ENCODE measurements around the gene CLDN34.

CLDN34 gene

DNA sequence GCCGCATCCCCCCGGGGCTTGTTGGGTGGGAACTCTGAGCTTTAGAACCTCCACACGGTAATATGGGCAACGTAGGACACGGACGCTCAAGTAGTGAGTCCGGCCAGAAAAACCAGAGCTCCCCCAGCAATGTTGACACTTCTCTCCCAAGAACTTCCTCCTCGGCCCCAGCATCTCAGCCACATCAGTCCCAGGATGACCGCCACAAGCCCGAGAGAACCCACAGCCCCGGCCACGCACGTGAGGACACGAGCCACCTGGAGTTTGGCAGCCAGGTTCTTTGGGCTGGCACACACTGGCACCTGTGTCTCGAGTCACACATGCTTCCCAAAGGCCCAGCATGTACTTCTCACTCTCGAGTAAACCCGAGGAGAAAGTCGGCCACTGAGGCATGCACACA, 16.3 kb downstream of the CLDN34 start:
- no peak overlapping the region for H3K18ac ChIP-seq (ENCODE audit: low read depth in 1 of 2, low read length in 2 of 2)
- no peak overlapping the region for H2AK5ac ChIP-seq (ENCODE audit: low read length, severe bottlenecking)
- 97% methylated on average over 18 of the region's 18 CpGs for WGBS
- no peak overlapping the region for H3K4me3 ChIP-seq (ENCODE audit: insufficient read depth in 1 of 2, low read depth in 1 of 2, low read length in 2 of 2)
- H3K4me1 ChIP-seq (ENCODE audit: control insufficient read depth, insufficient read depth, low read depth, low read length), result no peaks in the 10 kb centered on the region
- no peak overlapping the region for H3K14ac ChIP-seq (ENCODE audit: low read length in 2 of 2)
- no peak overlapping the region for H4K8ac ChIP-seq (ENCODE audit: low read length)
- H3K4ac ChIP-seq (ENCODE audit: low read depth in 1 of 2, low read length in 2 of 2), result no peak overlapping the region
- no peaks in the 10 kb centered on the region for H3K27me3 ChIP-seq (ENCODE audit: control insufficient read depth in 1 of 2, insufficient read depth in 1 of 2, low read length in 2 of 2)
- no peak overlapping the region for H4K91ac ChIP-seq (ENCODE audit: low read length)
- H2BK15ac ChIP-seq (ENCODE audit: low read depth, poor library complexity, severe bottlenecking), result no peak overlapping the region
- no peaks in the 10 kb centered on the region for H3K9me3 ChIP-seq (ENCODE audit: control insufficient read depth, low read length)
- H2BK5ac ChIP-seq (ENCODE audit: low read depth, low read length, poor library complexity, severe bottlenecking), result no peak overlapping the region
- DNase-seq, result no peak
- H3K79me1 ChIP-seq (replicated peaks; ENCODE audit: low read length, poor library complexity, severe bottlenecking), result no peaks in the 10 kb centered on the region
- no peak overlapping the region for H2BK12ac ChIP-seq (ENCODE audit: low read length in 2 of 2)
- no peak overlapping the region for H3K23ac ChIP-seq (ENCODE audit: low read length in 2 of 2)
- no peak overlapping the region for H2AFZ ChIP-seq (ENCODE audit: low read depth, low read length)
- H3K27ac ChIP-seq (ENCODE audit: low read length, poor library complexity, severe bottlenecking), result no peak overlapping the region
- H3K4me2 ChIP-seq (ENCODE audit: low read length, poor library complexity, severe bottlenecking), result no peak overlapping the region
- no peak overlapping the region for H2BK120ac ChIP-seq (ENCODE audit: low read depth, low read length)
- H3K36me3 ChIP-seq (ENCODE audit: control insufficient read depth in 1 of 2, insufficient read depth in 2 of 2, low read depth in 1 of 2, low read length in 2 of 2), result peaks cover 0 to 5% of the 10 kb centered on the region in 2 experiments
- no peak overlapping the region for H3K9ac ChIP-seq (ENCODE audit: low read length)

DNA sequence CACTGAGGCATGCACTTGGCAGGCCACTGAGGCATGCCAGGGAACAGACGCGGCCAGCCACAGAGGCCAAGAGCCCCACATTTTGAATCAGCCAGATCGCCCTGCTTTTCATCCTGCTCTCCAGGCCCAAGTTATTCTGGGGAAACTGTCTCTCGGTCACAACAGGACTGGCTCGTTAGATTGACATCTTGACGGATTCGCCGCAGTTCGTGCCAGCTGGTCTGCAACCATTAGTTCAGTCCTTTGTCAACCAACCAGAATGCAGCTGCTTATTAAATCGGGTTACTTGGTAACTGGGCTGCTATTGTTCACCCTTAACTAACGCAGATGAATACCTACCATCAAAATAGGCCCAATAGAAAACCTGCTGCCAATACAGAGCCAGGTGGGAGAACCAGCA, 16.7 kb downstream of the CLDN34 start:
- H2BK12ac ChIP-seq (ENCODE audit: low read length in 2 of 2), result no peak overlapping the region
- no peak overlapping the region for H2AFZ ChIP-seq (ENCODE audit: low read depth, low read length)
- H2BK5ac ChIP-seq (ENCODE audit: low read depth, low read length, poor library complexity, severe bottlenecking), result no peak overlapping the region
- no peak for DNase-seq
- no peak overlapping the region for H2AK5ac ChIP-seq (ENCODE audit: low read length, severe bottlenecking)
- H3K4me3 ChIP-seq (ENCODE audit: insufficient read depth in 1 of 2, low read depth in 1 of 2, low read length in 2 of 2), result no peak overlapping the region
- H2BK15ac ChIP-seq (ENCODE audit: low read depth, poor library complexity, severe bottlenecking), result no peak overlapping the region
- H3K36me3 ChIP-seq (ENCODE audit: control insufficient read depth in 1 of 2, insufficient read depth in 2 of 2, low read depth in 1 of 2, low read length in 2 of 2), result peaks cover 0 to 5% of the 10 kb centered on the region in 2 experiments
- H3K27ac ChIP-seq (ENCODE audit: low read length, poor library complexity, severe bottlenecking), result no peak overlapping the region
- H3K4me1 ChIP-seq (ENCODE audit: control insufficient read depth, insufficient read depth, low read depth, low read length), result no peaks in the 10 kb centered on the region
- no peak overlapping the region for H3K4ac ChIP-seq (ENCODE audit: low read depth in 1 of 2, low read length in 2 of 2)
- no peaks in the 10 kb centered on the region for H3K27me3 ChIP-seq (ENCODE audit: control insufficient read depth in 1 of 2, insufficient read depth in 1 of 2, low read length in 2 of 2)
- H3K9ac ChIP-seq (ENCODE audit: low read length), result no peak overlapping the region
- H3K18ac ChIP-seq (ENCODE audit: low read depth in 1 of 2, low read length in 2 of 2), result no peak overlapping the region
- H3K9me3 ChIP-seq (ENCODE audit: control insufficient read depth, low read length), result no peaks in the 10 kb centered on the region
- no peak overlapping the region for H4K91ac ChIP-seq (ENCODE audit: low read length)
- H3K23ac ChIP-seq (ENCODE audit: low read length in 2 of 2), result no peak overlapping the region
- H3K4me2 ChIP-seq (ENCODE audit: low read length, poor library complexity, severe bottlenecking), result no peak overlapping the region
- H4K8ac ChIP-seq (ENCODE audit: low read length), result no peak overlapping the region
- no peaks in the 10 kb centered on the region for H3K79me1 ChIP-seq (replicated peaks; ENCODE audit: low read length, poor library complexity, severe bottlenecking)
- no peak overlapping the region for H2BK120ac ChIP-seq (ENCODE audit: low read depth, low read length)
- 99% methylated on average over 9 of the region's 11 CpGs for WGBS
- H3K14ac ChIP-seq (ENCODE audit: low read length in 2 of 2), result no peak overlapping the region

GRCh38 chrX:9988762-9989161, 21.6 kb downstream of the CLDN34 start:
- no peak overlapping the region for H3K4ac ChIP-seq (ENCODE audit: low read depth in 1 of 2, low read length in 2 of 2)
- no peaks in the 10 kb centered on the region for H3K79me1 ChIP-seq (replicated peaks; ENCODE audit: low read length, poor library complexity, severe bottlenecking)
- H2BK15ac ChIP-seq (ENCODE audit: low read depth, poor library complexity, severe bottlenecking), result no peak overlapping the region
- no peaks in the 10 kb centered on the region for H3K27me3 ChIP-seq (ENCODE audit: control insufficient read depth in 1 of 2, insufficient read depth in 1 of 2, low read length in 2 of 2)
- no peak overlapping the region for H4K8ac ChIP-seq (ENCODE audit: low read length)
- no peaks in the 10 kb centered on the region for H3K4me1 ChIP-seq (ENCODE audit: control insufficient read depth, insufficient read depth, low read depth, low read length)
- H3K4me2 ChIP-seq (ENCODE audit: low read length, poor library complexity, severe bottlenecking), result no peak overlapping the region
- H2BK120ac ChIP-seq (ENCODE audit: low read depth, low read length), result no peak overlapping the region
- H3K14ac ChIP-seq (ENCODE audit: low read length in 2 of 2), result no peak overlapping the region
- peaks cover 0 to under 1% of the 10 kb centered on the region in 2 experiments for H3K36me3 ChIP-seq (ENCODE audit: control insufficient read depth in 1 of 2, insufficient read depth in 2 of 2, low read depth in 1 of 2, low read length in 2 of 2)
- DNase-seq, result no peak
- H3K27ac ChIP-seq (ENCODE audit: low read length, poor library complexity, severe bottlenecking), result no peak overlapping the region
- no peak overlapping the region for H3K4me3 ChIP-seq (ENCODE audit: insufficient read depth in 1 of 2, low read depth in 1 of 2, low read length in 2 of 2)
- no peak overlapping the region for H2BK12ac ChIP-seq (ENCODE audit: low read length in 2 of 2)
- no peak overlapping the region for H2AK5ac ChIP-seq (ENCODE audit: low read length, severe bottlenecking)
- H2AFZ ChIP-seq (ENCODE audit: low read depth, low read length), result no peak overlapping the region
- H3K23ac ChIP-seq (ENCODE audit: low read length in 2 of 2), result no peak overlapping the region
- H2BK5ac ChIP-seq (ENCODE audit: low read depth, low read length, poor library complexity, severe bottlenecking), result no peak overlapping the region
- no peak overlapping the region for H3K9ac ChIP-seq (ENCODE audit: low read length)
- H3K9me3 ChIP-seq (ENCODE audit: control insufficient read depth, low read length), result no peaks in the 10 kb centered on the region
- H4K91ac ChIP-seq (ENCODE audit: low read length), result no peak overlapping the region
- WGBS, result no CpG with 5 or more reads among the region's 1 CpG
- H3K18ac ChIP-seq (ENCODE audit: low read depth in 1 of 2, low read length in 2 of 2), result no peak overlapping the region

GRCh38 chrX:9992061-9992460, 24.9 kb downstream of the CLDN34 start:
- Histone ChIP-seq H3K27ac (ENCODE audit: low read length, poor library complexity, severe bottlenecking) (no peak overlapping the region), H3K23ac (ENCODE audit: low read length in 2 of 2) (no peak overlapping the region), H4K8ac (ENCODE audit: low read length) (no peak overlapping the region), H3K27me3 (ENCODE audit: control insufficient read depth in 1 of 2, insufficient read depth in 1 of 2, low read length in 2 of 2) (no peaks in the 10 kb centered on the region), H4K91ac (ENCODE audit: low read length) (no peak overlapping the region), H3K79me1 (replicated peaks; ENCODE audit: low read length, poor library complexity, severe bottlenecking) (no peaks in the 10 kb centered on the region), H2BK5ac (ENCODE audit: low read depth, low read length, poor library complexity, severe bottlenecking) (no peak overlapping the region), H3K18ac (ENCODE audit: low read depth in 1 of 2, low read length in 2 of 2) (no peak overlapping the region), H2BK120ac (ENCODE audit: low read depth, low read length) (no peak overlapping the region), H2BK15ac (ENCODE audit: low read depth, poor library complexity, severe bottlenecking) (no peak overlapping the region), H3K4me3 (ENCODE audit: insufficient read depth in 1 of 2, low read depth in 1 of 2, low read length in 2 of 2) (no peak overlapping the region), H3K4me2 (ENCODE audit: low read length, poor library complexity, severe bottlenecking) (no peak overlapping the region), H2AK5ac (ENCODE audit: low read length, severe bottlenecking) (no peak overlapping the region), H3K4me1 (ENCODE audit: control insufficient read depth, insufficient read depth, low read depth, low read length) (no peaks in the 10 kb centered on the region), H3K36me3 (ENCODE audit: control insufficient read depth in 1 of 2, insufficient read depth in 2 of 2, low read depth in 1 of 2, low read length in 2 of 2) (no peaks in the 10 kb centered on the region), H3K9ac (ENCODE audit: low read length) (no peak overlapping the region), H2BK12ac (ENCODE audit: low read length in 2 of 2) (no peak overlapping the region), H3K14ac (ENCODE audit: low read length in 2 of 2) (no peak overlapping the region), H3K4ac (ENCODE audit: low read depth in 1 of 2, low read length in 2 of 2) (no peak overlapping the region), H2AFZ (ENCODE audit: low read depth, low read length) (no peak overlapping the region), H3K9me3 (ENCODE audit: control insufficient read depth, low read length) (no peaks in the 10 kb centered on the region)
- 97% methylated on average over 23 of the region's 28 CpGs for WGBS
- DNase-seq, result no peak

Data from mesenchymal stem cell (in vitro differentiated cells and primary cell).